GM12872 (cell line): ENCODE measurements around the gene NME1.

Source experiments
- TF ChIP-seq, protein P1 (sequence below): IDR thresholded peaks from 3 replicates; pipeline ENCODE4 v1.5.1; 2011; ENCODE audit warnings: low read depth, mild to moderate bottlenecking, low read length, moderate library complexity; ENCODE audit not compliant: insufficient read depth

NME1 gene

GRCh38 chr17:51154176-51154575, 817 bp downstream of the NME1 start:
- TF ChIP-seq, protein P1, sequence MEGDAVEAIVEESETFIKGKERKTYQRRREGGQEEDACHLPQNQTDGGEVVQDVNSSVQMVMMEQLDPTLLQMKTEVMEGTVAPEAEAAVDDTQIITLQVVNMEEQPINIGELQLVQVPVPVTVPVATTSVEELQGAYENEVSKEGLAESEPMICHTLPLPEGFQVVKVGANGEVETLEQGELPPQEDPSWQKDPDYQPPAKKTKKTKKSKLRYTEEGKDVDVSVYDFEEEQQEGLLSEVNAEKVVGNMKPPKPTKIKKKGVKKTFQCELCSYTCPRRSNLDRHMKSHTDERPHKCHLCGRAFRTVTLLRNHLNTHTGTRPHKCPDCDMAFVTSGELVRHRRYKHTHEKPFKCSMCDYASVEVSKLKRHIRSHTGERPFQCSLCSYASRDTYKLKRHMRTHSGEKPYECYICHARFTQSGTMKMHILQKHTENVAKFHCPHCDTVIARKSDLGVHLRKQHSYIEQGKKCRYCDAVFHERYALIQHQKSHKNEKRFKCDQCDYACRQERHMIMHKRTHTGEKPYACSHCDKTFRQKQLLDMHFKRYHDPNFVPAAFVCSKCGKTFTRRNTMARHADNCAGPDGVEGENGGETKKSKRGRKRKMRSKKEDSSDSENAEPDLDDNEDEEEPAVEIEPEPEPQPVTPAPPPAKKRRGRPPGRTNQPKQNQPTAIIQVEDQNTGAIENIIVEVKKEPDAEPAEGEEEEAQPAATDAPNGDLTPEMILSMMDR, result no peak

GRCh38 chr17:51155416-51155815, 2.1 kb downstream of the NME1 start:
- TF ChIP-seq, protein P1, result no peak

- TF ChIP-seq, protein P1, result no peak
Measured at GRCh38 chr17:51159604-51160003, 6.2 kb downstream of the NME1 start.

- TF ChIP-seq, protein P1, result no peak
Measured at GRCh38 chr17:51161541-51161940, 8.2 kb downstream of the NME1 start.

- TF ChIP-seq, protein P1, result no peak
Measured at GRCh38 chr17:51164911-51165679, 11.7 kb downstream of the NME1 start.

DNA sequence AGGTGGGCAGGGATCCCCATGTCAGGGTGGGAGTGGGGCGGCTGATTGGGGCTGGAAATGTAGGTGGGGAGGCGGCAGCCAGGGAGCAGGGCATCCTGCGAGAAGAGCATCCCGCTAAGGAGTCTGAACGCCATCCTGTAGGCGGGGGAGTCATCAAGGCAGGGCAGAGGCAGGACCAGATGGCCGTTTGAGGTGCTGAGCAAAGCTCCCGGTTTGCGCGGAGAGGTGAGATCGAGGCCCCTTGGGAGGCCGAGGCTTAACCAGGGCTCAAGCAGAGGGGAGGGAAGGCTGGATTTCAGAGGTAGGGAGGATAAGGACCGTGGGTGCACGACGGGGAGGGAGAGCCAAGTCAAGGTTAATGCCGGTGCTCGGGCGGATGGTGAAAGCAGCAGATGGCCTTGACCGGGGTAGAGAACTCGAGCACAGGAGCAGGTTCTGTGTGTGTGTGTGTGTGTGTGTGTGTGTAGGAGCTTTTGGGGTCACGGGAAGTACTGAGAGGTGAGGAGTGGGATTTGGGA, 12.4 kb downstream of the NME1 start:
- TF ChIP-seq, protein P1, result no peak

DNA sequence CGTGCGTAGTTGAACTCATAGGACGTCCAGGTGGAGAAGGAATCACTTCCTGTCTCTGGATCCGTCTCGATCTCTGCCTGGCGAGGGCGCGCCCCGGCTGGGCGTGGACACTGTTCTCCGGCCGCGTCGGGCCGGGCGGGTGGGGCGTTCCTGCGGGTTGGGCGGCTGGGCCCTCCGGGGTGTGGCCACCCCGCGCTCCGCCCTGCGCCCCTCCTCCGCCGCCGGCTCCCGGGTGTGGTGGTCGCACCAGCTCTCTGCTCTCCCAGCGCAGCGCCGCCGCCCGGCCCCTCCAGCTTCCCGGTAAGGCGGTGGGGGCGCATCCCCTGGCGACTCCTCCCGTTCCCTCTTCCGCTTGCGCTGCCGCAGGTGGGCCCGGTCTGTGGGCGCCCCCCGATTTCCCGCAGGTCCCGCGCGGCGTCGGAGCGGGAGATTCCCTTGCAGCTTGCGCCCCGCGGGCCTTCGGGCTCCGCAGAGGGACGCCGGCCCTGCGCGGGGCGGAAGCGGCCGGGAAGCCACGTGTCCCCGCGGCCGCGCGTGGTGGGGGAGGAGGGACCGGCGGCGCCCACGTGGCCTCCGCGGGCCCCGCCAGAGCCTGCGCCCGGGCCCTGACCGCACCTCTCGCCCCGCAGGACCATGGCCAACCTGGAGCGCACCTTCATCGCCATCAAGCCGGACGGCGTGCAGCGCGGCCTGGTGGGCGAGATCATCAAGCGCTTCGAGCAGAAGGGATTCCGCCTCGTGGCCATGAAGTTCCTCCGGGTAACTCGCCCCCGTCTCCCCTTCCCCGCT, 13.0 kb downstream of the NME1 start, which contains the start of gene NME2:
TSS of gene NME2 (plus strand) at position 214 of the 789 bp plus-strand sequence. CDS start at position 634, 420 bp downstream.
- TF ChIP-seq, protein P1, result no peak
